NCI-H1694 (cell line): ENCODE results near the gene CITED1.

Source experiments
- DNase-seq: peaks from one replicate; lab custom pipeline; 2025; lab: John Stamatoyannopoulos, UW

Gene CITED1

GRCh38 chrX:72308566-72309296, 3.0 kb upstream of the CITED1 start:
- DNase-seq: peak; percentile 84

- no peak for DNase-seq
Observed at GRCh38 chrX:72308209-72308565, 2.5 kb upstream of the CITED1 start.

GRCh38 chrX:72307646-72308051, 1.9 kb upstream of the CITED1 start:
- DNase-seq: no peak

- peak; percentile 56 for DNase-seq
Observed at GRCh38 chrX:72306851-72307645, 1.3 kb upstream of the CITED1 start.

- DNase-seq: peak; percentile 10
Observed at GRCh38 chrX:72306085-72306801, 529 bp upstream of the CITED1 start.

GRCh38 chrX:72304877-72305276, 837 bp downstream of the CITED1 start:
- DNase-seq: no peak

GRCh38 chrX:72301781-72302180, 3.9 kb downstream of the CITED1 start:
- DNase-seq: no peak

- DNase-seq: no peak
Observed at GRCh38 chrX:72299891-72300630, 5.7 kb downstream of the CITED1 start.

- DNase-seq: no peak
Observed at GRCh38 chrX:72297953-72298730, 7.6 kb downstream of the CITED1 start.

GRCh38 chrX:72296991-72297390, 8.7 kb downstream of the CITED1 start:
- no peak for DNase-seq

GRCh38 chrX:72295745-72296144, 10.0 kb downstream of the CITED1 start:
- DNase-seq: no peak

- no peak for DNase-seq
Observed at GRCh38 chrX:72294497-72294896, 11.2 kb downstream of the CITED1 start.

GRCh38 chrX:72282302-72282701, 23.4 kb downstream of the CITED1 start:
- no peak for DNase-seq

- DNase-seq: no peak
Observed at GRCh38 chrX:72280321-72280845, 25.3 kb downstream of the CITED1 start.

GRCh38 chrX:72276478-72276953, 29.2 kb downstream of the CITED1 start:
- no peak for DNase-seq

- no peak for DNase-seq
Observed at GRCh38 chrX:72274526-72274925, 31.2 kb downstream of the CITED1 start.

GRCh38 chrX:72273718-72274117, 32.0 kb downstream of the CITED1 start:
- no peak for DNase-seq

GRCh38 chrX:72272868-72273267, 32.8 kb downstream of the CITED1 start:
- DNase-seq: no peak

GRCh38 chrX:72271812-72272211, 33.9 kb downstream of the CITED1 start:
- DNase-seq: no peak

- no peak for DNase-seq
Observed at GRCh38 chrX:72271091-72271788, 34.5 kb downstream of the CITED1 start.
